HepG2 (cell line): ENCODE data around the gene TSR1. TPM values are rescaled to one million over a fixed set of nuclear protein-coding genes. Genes with fewer than 3 reads are reported as not detected.
A peak's percentile ranks its signal among the peaks of the same experiment; 100 is the strongest.

Experiments
- CC2D1A ChIP-seq: sonication (generic); formaldehyde crosslinking; IDR thresholded peaks from 2 replicates; pipeline ENCODE4 v1.8.1; 2023; ENCODE audit warnings: mild to moderate bottlenecking, missing genetic modification reagents
- MXD3 ChIP-seq: IDR thresholded peaks from 2 replicates; pipeline ENCODE4 v1.6.1; 2016; ENCODE audit warnings: mild to moderate bottlenecking, missing biosample characterization, missing genetic modification reagents
- NR3C1 ChIP-seq: sonication (generic); formaldehyde crosslinking; IDR thresholded peaks from 2 replicates; pipeline ENCODE4 v1.4.0; 2020; ENCODE audit warnings: missing genetic modification reagents
- POLR2A ChIP-seq, 2 experiments: IDR thresholded peaks; 2 replicates each; pipeline ENCODE4 v1.6.1; 2011; ENCODE audit warnings: low read depth in 2 of 2, low read length in 2 of 2, mild to moderate bottlenecking in 1 of 2, moderate library complexity in 1 of 2; ENCODE audit not compliant: insufficient read depth in 1 of 2
- POLR2AphosphoS5 ChIP-seq: IDR thresholded peaks from 2 replicates; pipeline ENCODE4 v1.6.1; 2012; ENCODE audit warnings: low read depth, low read length
- PRDM15 ChIP-seq: sonication (generic); formaldehyde crosslinking; IDR thresholded peaks from 2 replicates; pipeline ENCODE4 v1.4.0; 2020; ENCODE audit warnings: missing genetic modification reagents
- PRMT3 ChIP-seq: sonication (generic); formaldehyde crosslinking; IDR thresholded peaks from 2 replicates; pipeline ENCODE4 v1.8.1; 2022; ENCODE audit warnings: low read depth, mild to moderate bottlenecking, moderate library complexity, missing genetic modification reagents, borderline replicate concordance
- RFXAP ChIP-seq: sonication (generic); formaldehyde crosslinking; IDR thresholded peaks from 2 replicates; pipeline ENCODE4 v1.4.0; 2020; ENCODE audit warnings: missing genetic modification reagents, borderline replicate concordance
- SAP130 ChIP-seq: IDR thresholded peaks from 2 replicates; pipeline ENCODE4 v1.6.1; 2016; ENCODE audit warnings: low read depth
- TCF12 ChIP-seq, 2 experiments: fragments of 450-650 bp in 1 of 2; sonication (generic) in 1 of 2; formaldehyde crosslinking in 1 of 2; IDR thresholded peaks; 2 replicates each; pipeline versions ENCODE4 v1.6.1 to v1.8.0; 2017 to 2022; ENCODE audit warnings: antibody characterized with exemption in 1 of 2, mild to moderate bottlenecking in 1 of 2, missing genetic modification reagents in 1 of 2, moderate library complexity in 1 of 2
- ZBTB10 ChIP-seq: sonication (generic); formaldehyde crosslinking; IDR thresholded peaks from 2 replicates; pipeline ENCODE4 v1.4.0; 2020; ENCODE audit warnings: missing genetic modification reagents, borderline replicate concordance
- ZNF274 ChIP-seq: sonication (generic); formaldehyde crosslinking; IDR thresholded peaks from 2 replicates; pipeline ENCODE4 v1.5.1; 2020; ENCODE audit warnings: mild to moderate bottlenecking, missing genetic modification reagents
- ZNF580 ChIP-seq: IDR thresholded peaks from 2 replicates; pipeline ENCODE4 v1.6.1; 2016; ENCODE audit warnings: low read depth, borderline replicate concordance
- ZNF629 ChIP-seq: sonication (generic); formaldehyde crosslinking; conservative IDR thresholded peaks from 2 replicates; pipeline ENCODE4 v1.5.0; 2020; ENCODE audit warnings: missing genetic modification reagents
- ZNF770 ChIP-seq: sonication (generic); formaldehyde crosslinking; IDR thresholded peaks from 2 replicates; pipeline ENCODE4 v1.5.0; 2020; ENCODE audit warnings: mild to moderate bottlenecking, missing genetic modification reagents
- polyA plus RNA-seq, 8 experiments: library from polyadenylated mRNA; depleted of rRNA in 3 of 8; stranded (reverse) in 7 of 8; unstranded in 1 of 8; fragments of >200 nt; fragmentation: Illumina TruSeq in 4 of 8; extraction: Trizol in 4 of 8; gene quantifications; 2 replicates each; pipeline versions ENCODE4 v1.2.1 to v1.2.3, GENCODE V29; 2011 to 2016; ENCODE audit warnings: low read depth in 4 of 8, missing spikeins in 1 of 8, mixed read lengths in 1 of 8; ENCODE audit not compliant: insufficient read depth in 1 of 8
- total RNA-seq, 5 experiments: library from RNA; depleted of rRNA; stranded (reverse); fragments of >200 nt; fragmentation: Illumina TruSeq; extraction: Trizol; gene quantifications; 2 replicates each; pipeline ENCODE4 v1.2.3, GENCODE V29; 2016; ENCODE audit warnings: low read depth in 1 of 5

The TSR1 gene
- total and polyA plus RNA-seq, 2 of the 13 experiments (the other 11 are each of a cell fraction or from before 2014, with no cell fraction given), result 7.1 to 65.8 TPM

GRCh38 chr17:2303204-2304188 lies 32.8 kb downstream of the TSR1 start, which contains the start of the genes SMG6 and SRR (continued):
- peak; percentile 39; the same call in 1 of the 2 replicates for TF ChIP-seq ZNF274 (CRISPR knock-in tag)
- 0 out of 2 replicates have a peak, but pooled peaks have one; percentile 27 for TF ChIP-seq ZBTB10
- peak; percentile 38; the same call in 1 of the 2 replicates for TF ChIP-seq RFXAP
- TF ChIP-seq PRDM15, result no peak
- TF ChIP-seq ZNF580 (CRISPR knock-in tag), result 0 out of 2 replicates have a peak, but pooled peaks have one; percentile 35
- peak; percentile 54 for TF ChIP-seq SAP130 (CRISPR knock-in tag)
- no peak for TF ChIP-seq TCF12 (IDR thresholded peaks at IDR 0.05)
- TF ChIP-seq TCF12 (CRISPR knock-in tag; IDR thresholded peaks at IDR 0.05), result 0 out of 2 replicates have a peak, but pooled peaks have one; percentile 17
- TF ChIP-seq ZNF770 (CRISPR knock-in tag), result peak; percentile 100
- TF ChIP-seq CC2D1A, result no peak
- 0 out of 2 replicates have a peak, but pooled peaks have one; percentile 71 for TF ChIP-seq MXD3 (CRISPR knock-in tag)
- TF ChIP-seq POLR2A (IDR thresholded peaks at IDR 0.05; ENCODE audit: insufficient read depth in 1 of 2, low read depth in 2 of 2, low read length in 2 of 2), result peak; percentile 83 to 91
- TF ChIP-seq ZNF629 (CRISPR knock-in tag), result 0 out of 2 replicates have a peak, but pooled peaks have one; percentile 36
- peak; percentile 65 for TF ChIP-seq POLR2AphosphoS5
- 0 out of 2 replicates have a peak, but pooled peaks have one; percentile 67 for TF ChIP-seq PRMT3 (CRISPR knock-in tag)
- TF ChIP-seq NR3C1, result no peak
